DND-41 (cell line): ENCODE data around the gene PPARD.

Experiments used
- ATAC-seq: fragments of 200-7000 bp; cut with Tn5 transposase; 3 replicates; pipeline ENCODE4 v1.9.1; 2021; ENCODE audit warnings: low read depth; ENCODE audit not compliant: insufficient read depth
- DNase-seq: peaks from one replicate; pipeline ENCODE4 v3.0.0-alpha.2; 2020
- H2AFZ ChIP-seq: 2 replicates; pipeline ENCODE4 v1.6.0; 2012; ENCODE audit warnings: low read depth, low read length
- H3K27ac ChIP-seq: 2 replicates; pipeline ENCODE4 v1.5.1; 2012; ENCODE audit warnings: low read length, inconsistent platforms
- H3K27me3 ChIP-seq: fragments of 200-600 bp; sonication (generic); 2 replicates; pipeline ENCODE4 v1.6.0; 2012; ENCODE audit warnings: low read length, mild to moderate bottlenecking, inconsistent platforms; ENCODE audit not compliant: insufficient read depth, poor library complexity
- H3K36me3 ChIP-seq: 2 replicates; pipeline ENCODE4 v1.5.1; 2012; ENCODE audit warnings: low read length, inconsistent platforms; ENCODE audit not compliant: insufficient read depth
- H3K4me1 ChIP-seq: 2 replicates; pipeline ENCODE4 v1.5.1; 2012; ENCODE audit warnings: mild to moderate bottlenecking, low read length; ENCODE audit not compliant: insufficient read depth
- H3K4me2 ChIP-seq: 2 replicates; pipeline ENCODE4 v1.6.0; 2012; ENCODE audit warnings: mild to moderate bottlenecking, moderate library complexity, low read length, inconsistent platforms; ENCODE audit not compliant: insufficient read depth
- H3K4me3 ChIP-seq, 2 experiments: fragments of 200-600 bp in 1 of 2; shearing (Covaris generic) in 1 of 2; 2 replicates each; pipeline ENCODE4 v1.5.1; 2012 to 2016; ENCODE audit warnings: inconsistent platforms in 2 of 2, low read length in 2 of 2, mild to moderate bottlenecking in 2 of 2, low read depth in 1 of 2, moderate library complexity in 1 of 2
- H3K79me2 ChIP-seq: 2 replicates; pipeline ENCODE4 v1.6.0; 2012; ENCODE audit warnings: low read length, inconsistent platforms; ENCODE audit not compliant: insufficient read depth
- H3K9ac ChIP-seq: 2 replicates; pipeline ENCODE4 v1.6.0; 2012; ENCODE audit warnings: low read depth, mild to moderate bottlenecking, inconsistent platforms, low read length, moderate library complexity
- H3K9me3 ChIP-seq: 2 replicates; pipeline ENCODE4 v1.5.1; 2012; ENCODE audit warnings: low read length, moderate library complexity, mild to moderate bottlenecking, inconsistent platforms; ENCODE audit not compliant: insufficient read depth, severe bottlenecking
- H4K20me1 ChIP-seq: 2 replicates; pipeline ENCODE4 v1.6.0; 2012; ENCODE audit warnings: low read length; ENCODE audit not compliant: insufficient read depth
- EZH2 ChIP-seq: IDR thresholded peaks from 3 replicates; pipeline ENCODE4 v1.6.1; 2012; ENCODE audit warnings: borderline replicate concordance, low read depth, mild to moderate bottlenecking, moderate library complexity, low read length, inconsistent platforms; ENCODE audit not compliant: severe bottlenecking
- TF ChIP-seq, protein P1 (sequence below): IDR thresholded peaks from 2 replicates; pipeline ENCODE4 v1.5.1; 2012; ENCODE audit warnings: borderline replicate concordance, low read length, moderate library complexity, mild to moderate bottlenecking; ENCODE audit not compliant: poor library complexity, severe bottlenecking; ENCODE audit errors: extremely low read depth

PPARD gene

DNA sequence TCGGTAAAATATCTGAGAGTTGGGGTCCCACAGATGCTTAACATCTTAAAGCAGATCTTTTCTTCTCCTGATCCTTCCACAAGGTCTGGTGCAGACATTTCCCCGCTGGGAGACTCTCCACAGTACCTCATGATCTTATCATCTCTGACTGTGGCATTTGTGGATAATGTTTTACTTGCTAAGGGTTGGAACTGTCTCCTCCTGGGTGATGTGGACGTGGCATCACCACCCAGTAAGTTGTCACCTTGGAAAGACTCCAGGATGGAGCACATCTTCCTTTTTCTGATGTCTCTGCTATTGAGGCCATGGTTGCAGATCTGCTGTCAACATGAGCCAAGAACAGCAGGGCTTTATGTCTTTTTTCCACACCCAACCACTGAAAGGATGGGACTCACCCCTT lies 67.8 kb downstream of the PPARD start:
- peaks cover 23% of the 10 kb centered on the region for H3K36me3 ChIP-seq
- no peak overlapping the region for H3K9ac ChIP-seq
- ATAC-seq (no peak), DNase-seq (no peak)
- H3K4me1 ChIP-seq, result no peaks in the 10 kb centered on the region
- H3K4me2 ChIP-seq, result no peak overlapping the region
- no peaks in the 10 kb centered on the region for H3K27me3 ChIP-seq
- no peak overlapping the region for H3K27ac ChIP-seq
- no peak overlapping the region for H2AFZ ChIP-seq
- TF ChIP-seq EZH2, result no peak
- TF ChIP-seq, protein P1, sequence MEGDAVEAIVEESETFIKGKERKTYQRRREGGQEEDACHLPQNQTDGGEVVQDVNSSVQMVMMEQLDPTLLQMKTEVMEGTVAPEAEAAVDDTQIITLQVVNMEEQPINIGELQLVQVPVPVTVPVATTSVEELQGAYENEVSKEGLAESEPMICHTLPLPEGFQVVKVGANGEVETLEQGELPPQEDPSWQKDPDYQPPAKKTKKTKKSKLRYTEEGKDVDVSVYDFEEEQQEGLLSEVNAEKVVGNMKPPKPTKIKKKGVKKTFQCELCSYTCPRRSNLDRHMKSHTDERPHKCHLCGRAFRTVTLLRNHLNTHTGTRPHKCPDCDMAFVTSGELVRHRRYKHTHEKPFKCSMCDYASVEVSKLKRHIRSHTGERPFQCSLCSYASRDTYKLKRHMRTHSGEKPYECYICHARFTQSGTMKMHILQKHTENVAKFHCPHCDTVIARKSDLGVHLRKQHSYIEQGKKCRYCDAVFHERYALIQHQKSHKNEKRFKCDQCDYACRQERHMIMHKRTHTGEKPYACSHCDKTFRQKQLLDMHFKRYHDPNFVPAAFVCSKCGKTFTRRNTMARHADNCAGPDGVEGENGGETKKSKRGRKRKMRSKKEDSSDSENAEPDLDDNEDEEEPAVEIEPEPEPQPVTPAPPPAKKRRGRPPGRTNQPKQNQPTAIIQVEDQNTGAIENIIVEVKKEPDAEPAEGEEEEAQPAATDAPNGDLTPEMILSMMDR, result no peak
- no peak overlapping the region for H3K4me3 ChIP-seq
- no peaks in the 10 kb centered on the region for H3K9me3 ChIP-seq
- peaks cover 5% of the 10 kb centered on the region; the same call in 1 of the 2 replicates for H4K20me1 ChIP-seq
- no peaks in the 10 kb centered on the region for H3K79me2 ChIP-seq

- Histone ChIP-seq H3K4me3 (no peak overlapping the region), H3K4me2 (no peak overlapping the region), H3K9ac (no peak overlapping the region), H3K27me3 (no peaks in the 10 kb centered on the region), H2AFZ (no peak overlapping the region), H3K79me2 (no peaks in the 10 kb centered on the region), H4K20me1 (peaks cover 5% of the 10 kb centered on the region; the same call in 1 of the 2 replicates), H3K36me3 (peaks cover 23% of the 10 kb centered on the region), H3K27ac (no peak overlapping the region), H3K4me1 (no peaks in the 10 kb centered on the region), H3K9me3 (no peaks in the 10 kb centered on the region)
- DNase-seq, result no peak
- no peak for ATAC-seq
- no peak for TF ChIP-seq EZH2
- TF ChIP-seq, protein P1, result no peak
These were observed 68.7 kb downstream of the PPARD start for GRCh38 chr6:35411066-35411465.

DNA sequence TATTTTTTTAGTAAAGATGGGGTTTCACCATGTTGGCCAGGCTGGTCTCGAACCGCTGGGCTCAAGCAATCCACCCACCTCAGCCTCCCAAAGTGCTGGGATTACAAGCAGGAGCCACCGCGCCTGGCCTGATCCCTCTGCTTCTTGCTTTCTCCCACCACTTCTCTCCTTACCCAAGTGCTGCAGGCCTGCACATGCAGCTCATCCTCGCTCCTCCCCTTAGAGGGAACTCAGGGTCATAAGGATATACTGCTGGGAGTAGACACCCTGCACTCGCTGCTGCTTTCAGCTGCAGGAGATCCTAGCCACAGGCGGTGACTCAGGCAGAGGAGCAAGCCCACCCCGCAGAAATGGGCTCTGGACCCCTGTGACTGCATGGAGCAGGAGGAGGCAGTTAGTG lies 69.7 kb downstream of the PPARD start:
- H4K20me1 ChIP-seq, result peaks cover 4% of the 10 kb centered on the region; the same call in 1 of the 2 replicates
- H3K4me2 ChIP-seq, result no peak overlapping the region
- DNase-seq, result no peak
- no peak for ATAC-seq
- no peaks in the 10 kb centered on the region for H3K79me2 ChIP-seq
- H3K27me3 ChIP-seq, result no peaks in the 10 kb centered on the region
- no peaks in the 10 kb centered on the region for H3K9me3 ChIP-seq
- TF ChIP-seq EZH2, result no peak
- TF ChIP-seq, protein P1, result no peak
- peaks cover 23% of the 10 kb centered on the region for H3K36me3 ChIP-seq
- H3K4me3 ChIP-seq, result no peak overlapping the region
- no peaks in the 10 kb centered on the region for H3K4me1 ChIP-seq
- no peak overlapping the region for H3K9ac ChIP-seq
- H3K27ac ChIP-seq, result no peak overlapping the region
- no peak overlapping the region for H2AFZ ChIP-seq

DNA sequence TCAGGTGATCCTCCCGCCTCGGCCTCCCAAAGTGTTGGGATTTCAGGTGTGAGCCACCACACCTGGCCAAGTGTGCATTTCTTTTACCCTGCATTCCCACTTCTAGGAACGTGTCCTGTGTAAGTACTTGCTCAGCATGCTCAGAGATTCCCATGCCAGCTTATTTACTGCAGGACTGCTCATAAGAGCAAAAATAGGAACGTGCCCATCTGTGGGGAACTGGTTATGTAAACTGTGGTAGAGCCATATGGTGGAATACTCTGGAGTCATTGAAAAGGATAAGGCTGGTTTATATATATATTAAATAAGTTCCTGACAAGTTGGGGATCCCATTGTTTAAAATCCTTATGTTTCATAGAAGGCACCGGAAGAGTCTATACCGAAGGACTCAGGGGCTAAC lies 71.6 kb downstream of the PPARD start:
- no peak overlapping the region for H3K4me2 ChIP-seq
- no peak overlapping the region for H3K4me3 ChIP-seq
- DNase-seq, result no peak
- no peak overlapping the region for H3K9ac ChIP-seq
- H2AFZ ChIP-seq, result no peak overlapping the region
- no peaks in the 10 kb centered on the region for H3K79me2 ChIP-seq
- H3K27me3 ChIP-seq, result no peaks in the 10 kb centered on the region
- H3K9me3 ChIP-seq, result no peaks in the 10 kb centered on the region
- H4K20me1 ChIP-seq, result 0 out of 2 replicates have a peak, but pooled peaks cover 2% of the 10 kb centered on the region
- H3K4me1 ChIP-seq, result no peaks in the 10 kb centered on the region; the same call in 1 of the 2 replicates
- H3K27ac ChIP-seq, result no peak overlapping the region
- no peak for TF ChIP-seq EZH2
- TF ChIP-seq, protein P1, result no peak
- peaks cover 32% of the 10 kb centered on the region for H3K36me3 ChIP-seq
- ATAC-seq, result no peak
